NCI-H446 (cell line): ENCODE results near the gene PANX2.

ENCODE experiments used
- DNase-seq, 2 experiments: peaks; one replicate each; lab custom pipeline; 2025; lab: John Stamatoyannopoulos, UW

PANX2 gene

DNA sequence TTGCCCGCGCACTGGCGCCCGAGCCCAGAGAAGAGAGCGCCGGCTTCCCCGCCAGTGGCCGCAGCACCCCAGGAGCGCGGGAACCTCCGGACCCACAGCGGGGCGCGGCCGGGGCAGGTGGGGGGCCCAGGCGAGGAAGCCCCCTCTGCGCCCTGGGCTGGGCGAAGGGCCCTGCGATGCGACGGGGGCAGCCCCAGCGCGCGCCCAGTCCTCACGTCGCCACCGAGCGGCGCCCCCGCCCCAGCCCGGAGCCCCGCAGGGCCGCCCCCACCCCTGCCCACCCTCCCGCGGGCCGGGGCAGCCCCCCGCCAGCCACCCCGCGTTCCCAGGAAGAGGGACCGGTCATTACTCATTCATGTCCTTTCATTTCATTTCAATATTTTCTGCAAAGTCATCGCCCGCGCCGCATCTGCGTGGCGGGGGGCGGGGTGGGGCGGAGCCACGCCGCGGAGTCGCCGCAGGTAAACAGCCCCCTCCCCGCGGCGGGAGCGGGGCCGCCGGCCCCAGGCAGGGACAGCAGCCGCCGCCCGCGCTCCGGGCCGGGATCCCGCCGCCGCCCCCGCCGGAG, 673 bp upstream of the PANX2 start:
- DNase-seq: no peak

DNA sequence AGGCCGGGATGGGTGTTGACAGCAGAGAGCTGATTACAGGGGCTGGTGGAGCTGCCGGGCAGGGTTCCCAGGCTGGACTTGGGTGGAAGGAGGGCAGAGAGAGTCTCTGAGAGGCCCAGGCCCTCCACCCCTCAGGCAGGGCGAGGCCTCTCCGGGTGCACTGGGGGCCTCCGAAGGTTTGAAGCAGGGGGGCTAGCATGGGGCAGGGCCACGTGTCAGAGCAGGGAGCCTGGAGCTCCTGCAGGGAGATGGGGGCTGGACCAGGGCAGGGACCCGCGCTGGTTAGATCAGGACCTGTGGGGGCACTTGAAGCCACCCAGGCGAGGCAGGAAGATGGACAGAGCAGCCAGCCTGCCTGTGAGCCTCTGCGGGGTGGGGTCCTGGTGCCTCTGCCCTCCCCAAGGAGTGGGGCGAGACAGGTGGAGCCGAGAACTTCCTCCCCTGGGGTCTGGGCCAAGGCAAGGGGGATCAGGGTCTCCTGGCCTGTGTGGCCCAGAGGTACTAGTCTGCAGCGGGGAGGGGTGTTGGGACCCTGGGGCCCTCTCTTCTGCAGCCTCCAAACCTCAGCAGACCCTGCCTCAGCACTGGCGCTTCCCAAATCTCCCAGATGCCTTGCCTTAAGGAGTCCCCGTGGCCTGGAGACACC, 911 bp downstream of the PANX2 start:
- DNase-seq: no peak

DNA sequence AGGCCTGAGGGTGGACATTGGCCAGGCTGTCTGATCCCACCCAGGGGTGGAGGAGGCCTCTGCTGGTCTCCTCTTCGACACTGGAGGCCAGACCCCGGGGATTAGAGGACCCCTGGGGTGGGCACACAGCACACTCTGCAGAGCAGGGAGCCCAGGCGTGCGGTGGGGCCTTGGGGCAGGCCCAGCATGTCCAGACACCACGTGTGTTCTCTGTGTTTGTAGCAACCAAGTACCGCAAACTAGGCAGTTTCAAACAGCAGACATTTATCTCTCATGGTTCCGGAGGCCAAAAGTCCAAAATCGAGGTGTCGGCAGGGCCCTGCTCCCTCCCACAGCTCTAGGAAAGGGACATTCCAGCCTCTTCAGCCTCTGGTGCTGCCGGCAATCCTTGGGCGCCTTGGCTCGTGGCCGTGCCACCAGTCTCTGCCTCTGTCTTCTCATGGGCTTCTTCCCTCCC, 1.5 kb downstream of the PANX2 start:
- DNase-seq: no peak

DNA sequence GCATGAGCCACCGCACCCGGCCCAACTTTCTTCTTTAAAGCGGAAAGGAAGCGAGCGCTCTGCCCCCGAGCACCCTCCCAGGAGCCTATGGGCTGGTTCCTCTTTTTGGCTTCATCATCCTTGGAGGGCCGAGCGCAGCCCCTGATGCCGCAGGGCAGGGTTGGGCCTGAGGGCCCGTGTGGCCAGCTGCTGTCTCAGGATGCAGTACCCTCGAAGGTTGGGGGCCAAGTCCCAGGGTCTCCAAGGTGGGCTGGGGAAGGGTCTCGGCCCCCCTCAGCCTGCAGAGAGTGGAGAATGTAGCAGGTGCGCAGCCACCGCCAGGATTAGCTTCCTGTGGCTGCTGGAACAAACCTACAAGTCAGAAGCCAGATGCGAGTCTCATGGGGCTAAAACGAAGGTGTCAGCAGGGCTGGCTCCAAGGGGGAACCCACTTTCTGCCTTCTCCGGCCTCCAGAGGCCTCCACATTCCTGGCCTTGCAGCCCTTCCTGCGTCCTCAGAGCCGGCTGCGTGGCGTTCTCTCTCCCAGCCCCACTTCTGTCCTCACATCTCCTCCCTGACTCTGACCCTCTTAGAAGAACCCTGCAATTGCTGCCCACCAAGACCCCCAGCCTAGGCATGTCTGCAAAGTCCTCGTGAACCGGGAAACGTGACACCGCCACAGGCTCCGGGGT, 2.9 kb downstream of the PANX2 start:
- DNase-seq: no peak

DNA sequence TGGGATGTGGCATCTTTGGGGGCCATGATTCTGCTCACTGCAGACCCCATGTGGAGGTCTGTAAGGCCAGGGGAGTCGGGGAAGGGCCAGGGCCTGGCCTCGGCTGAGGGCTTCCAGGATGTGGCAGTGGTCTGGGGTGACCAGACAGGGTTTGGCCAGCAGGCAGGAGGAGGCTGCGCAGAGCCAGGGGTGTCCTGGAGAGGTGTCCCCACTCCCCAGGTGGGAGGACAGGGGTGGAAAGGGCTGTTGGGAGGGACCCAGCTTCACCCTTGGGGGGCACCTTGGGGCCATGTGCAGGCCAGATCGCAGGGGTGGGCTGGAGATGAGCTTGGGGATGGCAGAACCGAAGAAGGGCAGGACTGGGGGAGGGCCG, 3.4 kb downstream of the PANX2 start:
- no peak for DNase-seq

DNA sequence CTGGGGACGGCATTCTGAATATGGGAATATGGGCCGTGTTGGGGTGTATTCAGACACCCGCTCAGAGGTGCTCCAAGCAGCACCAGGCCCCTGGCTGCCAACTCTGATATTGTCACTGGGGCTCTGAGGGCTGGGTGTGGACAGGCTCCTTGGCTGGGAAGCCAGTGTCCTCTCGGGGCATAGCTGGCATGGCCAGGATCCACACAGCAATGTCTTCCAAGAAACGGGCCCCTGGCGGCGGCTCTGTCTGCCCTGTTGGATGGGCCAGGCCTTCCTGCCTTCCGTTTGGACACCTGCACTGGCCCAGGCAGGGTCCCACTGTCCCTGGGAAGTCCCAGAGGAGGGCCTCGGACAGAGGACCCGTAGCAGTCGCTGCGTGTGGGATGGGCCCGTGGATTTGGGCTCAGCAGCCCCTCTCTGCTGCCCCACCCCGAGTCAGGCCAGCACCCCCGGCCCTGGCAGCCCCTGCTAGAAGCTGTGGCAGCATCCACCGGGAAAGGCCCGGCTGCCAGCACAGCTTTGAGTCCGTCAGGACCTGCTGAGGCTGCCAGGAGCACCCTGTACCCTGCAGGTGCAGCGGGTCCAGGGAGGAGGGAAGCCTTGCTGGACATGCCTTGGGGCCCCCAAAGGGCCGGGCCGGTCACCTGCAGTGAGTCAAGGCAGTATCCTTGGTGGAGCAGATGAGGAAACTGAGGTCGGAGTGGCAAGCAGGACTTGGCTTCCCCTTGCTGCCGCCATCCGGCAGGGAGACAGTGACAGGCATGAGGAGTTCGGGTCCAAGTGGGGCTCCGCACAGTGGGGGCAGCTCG, 4.1 kb downstream of the PANX2 start:
- no peak for DNase-seq

DNA sequence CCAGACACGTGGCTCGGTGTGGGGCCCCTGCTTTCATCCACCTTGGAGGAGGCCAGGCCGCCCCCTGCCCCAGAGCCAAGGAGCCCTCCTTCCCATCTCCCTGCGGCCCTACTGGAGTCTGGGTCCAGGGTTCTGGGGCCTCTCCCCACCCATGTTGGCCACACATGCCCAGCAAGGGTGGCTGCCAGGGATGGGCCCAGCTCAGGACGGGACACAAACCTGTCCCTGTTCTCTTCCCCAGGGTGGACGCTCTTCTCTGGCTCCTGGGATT, 4.6 kb downstream of the PANX2 start:
- DNase-seq: no peak

DNA sequence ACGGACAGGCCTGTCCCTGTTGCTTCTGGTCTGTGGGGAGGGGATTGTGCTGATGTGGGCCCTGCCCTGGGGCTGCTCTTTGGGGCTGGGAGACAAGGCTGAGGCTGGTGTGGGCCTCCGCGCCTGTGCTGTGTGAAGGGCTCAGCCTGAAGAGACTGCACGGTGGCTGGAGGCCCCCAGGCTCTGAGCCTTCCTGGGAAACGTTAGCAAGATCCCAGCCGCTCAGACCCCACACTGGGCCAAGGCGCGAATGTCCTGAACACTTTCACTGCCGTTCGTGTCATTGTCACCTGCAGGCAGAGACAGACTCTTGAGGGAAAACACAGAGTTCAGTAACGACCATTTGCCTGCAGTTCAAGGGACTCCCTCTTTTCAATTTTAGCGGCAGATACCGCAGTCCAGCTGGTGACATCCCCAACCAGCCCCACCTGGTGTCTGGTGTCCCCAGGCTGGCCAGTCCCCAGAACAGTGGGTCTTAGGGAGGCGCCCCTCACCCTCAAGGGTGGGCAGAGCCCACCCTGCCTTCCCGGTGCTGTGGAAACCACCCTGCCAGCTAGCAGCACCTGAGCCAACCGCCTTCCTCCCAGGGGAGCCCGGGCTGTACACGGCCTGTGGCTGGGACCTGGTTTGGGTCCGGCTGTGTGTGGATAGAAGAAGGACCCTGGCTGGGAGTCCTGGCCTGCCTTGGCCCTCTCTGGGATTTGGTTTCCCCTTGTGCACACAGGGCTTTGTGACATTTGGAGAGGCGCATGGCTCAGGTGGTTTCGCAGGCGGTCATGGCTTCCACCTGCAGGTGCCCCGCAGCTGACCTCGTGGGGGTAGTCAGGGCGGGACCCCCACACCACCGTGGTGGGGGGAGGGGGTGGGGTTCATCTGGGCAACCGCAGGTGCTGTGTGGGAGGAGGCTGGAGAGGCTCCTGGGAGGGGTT, 5.7 kb downstream of the PANX2 start:
- no peak for DNase-seq

DNA sequence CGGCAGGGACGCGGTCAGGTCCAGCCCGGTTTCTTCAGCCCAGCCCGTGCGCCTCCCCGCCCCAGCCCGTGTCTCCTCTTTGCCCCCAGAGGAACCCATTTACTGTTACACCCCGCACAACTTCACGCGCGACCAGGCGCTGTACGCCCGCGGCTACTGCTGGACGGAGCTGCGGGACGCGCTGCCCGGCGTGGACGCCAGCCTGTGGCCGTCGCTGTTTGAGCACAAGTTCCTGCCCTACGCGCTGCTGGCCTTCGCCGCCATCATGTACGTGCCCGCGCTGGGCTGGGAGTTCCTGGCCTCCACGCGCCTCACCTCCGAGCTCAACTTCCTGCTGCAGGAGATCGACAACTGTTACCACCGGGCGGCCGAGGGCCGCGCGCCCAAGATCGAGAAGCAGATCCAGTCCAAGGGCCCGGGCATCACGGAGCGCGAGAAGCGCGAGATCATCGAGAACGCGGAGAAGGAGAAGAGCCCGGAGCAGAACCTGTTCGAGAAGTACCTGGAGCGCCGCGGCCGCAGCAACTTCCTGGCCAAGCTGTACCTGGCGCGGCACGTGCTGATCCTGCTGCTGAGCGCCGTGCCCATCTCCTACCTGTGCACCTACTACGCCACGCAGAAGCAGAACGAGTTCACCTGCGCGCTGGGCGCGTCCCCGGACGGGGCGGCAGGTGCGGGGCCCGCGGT, 6.5 kb downstream of the PANX2 start:
- no peak for DNase-seq

DNA sequence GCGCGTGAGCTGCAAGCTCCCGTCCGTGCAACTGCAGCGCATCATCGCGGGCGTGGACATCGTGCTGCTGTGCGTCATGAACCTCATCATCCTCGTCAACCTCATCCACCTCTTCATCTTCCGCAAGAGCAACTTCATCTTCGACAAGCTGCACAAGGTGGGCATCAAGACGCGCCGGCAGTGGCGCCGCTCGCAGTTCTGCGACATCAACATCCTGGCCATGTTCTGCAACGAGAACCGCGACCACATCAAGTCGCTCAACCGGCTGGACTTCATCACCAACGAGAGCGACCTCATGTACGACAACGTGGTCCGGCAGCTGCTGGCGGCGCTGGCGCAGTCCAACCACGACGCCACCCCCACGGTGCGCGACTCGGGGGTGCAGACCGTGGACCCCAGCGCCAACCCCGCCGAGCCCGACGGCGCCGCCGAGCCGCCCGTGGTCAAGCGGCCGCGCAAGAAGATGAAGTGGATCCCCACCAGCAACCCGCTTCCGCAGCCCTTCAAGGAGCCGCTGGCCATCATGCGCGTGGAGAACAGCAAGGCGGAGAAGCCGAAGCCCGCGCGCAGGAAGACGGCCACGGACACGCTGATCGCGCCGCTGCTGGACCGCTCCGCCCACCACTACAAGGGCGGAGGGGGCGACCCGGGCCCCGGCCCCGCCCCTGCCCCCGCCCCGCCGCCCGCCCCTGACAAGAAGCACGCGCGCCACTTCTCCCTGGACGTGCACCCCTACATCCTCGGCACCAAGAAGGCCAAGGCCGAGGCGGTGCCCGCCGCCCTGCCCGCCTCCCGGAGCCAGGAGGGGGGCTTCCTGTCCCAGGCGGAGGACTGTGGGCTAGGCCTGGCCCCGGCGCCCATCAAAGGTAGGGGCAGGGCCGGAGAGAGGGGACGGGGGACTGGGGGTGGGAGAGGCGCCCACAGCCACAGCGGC, 7.3 kb downstream of the PANX2 start:
- no peak for DNase-seq

DNA sequence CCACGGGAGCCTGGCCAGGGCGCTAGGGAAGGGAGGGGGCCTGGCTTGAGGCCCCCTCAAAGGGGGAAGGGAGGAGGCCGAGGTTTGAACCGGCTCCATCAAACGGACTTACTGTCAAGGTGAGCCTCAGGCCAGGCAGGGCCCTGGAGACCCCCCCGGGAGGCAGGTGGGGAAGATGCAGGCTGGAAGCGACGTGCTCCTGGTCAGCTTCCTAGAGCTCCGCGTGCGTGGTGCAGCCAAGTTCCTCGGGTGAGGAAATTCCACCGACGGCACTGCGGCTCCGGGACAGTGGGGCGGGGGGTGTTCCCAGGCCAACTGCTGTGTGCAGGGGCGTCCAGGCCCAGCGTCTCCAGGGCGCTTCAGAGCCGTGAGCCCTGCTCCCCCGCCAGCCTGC, 7.9 kb downstream of the PANX2 start:
- no peak for DNase-seq

DNA sequence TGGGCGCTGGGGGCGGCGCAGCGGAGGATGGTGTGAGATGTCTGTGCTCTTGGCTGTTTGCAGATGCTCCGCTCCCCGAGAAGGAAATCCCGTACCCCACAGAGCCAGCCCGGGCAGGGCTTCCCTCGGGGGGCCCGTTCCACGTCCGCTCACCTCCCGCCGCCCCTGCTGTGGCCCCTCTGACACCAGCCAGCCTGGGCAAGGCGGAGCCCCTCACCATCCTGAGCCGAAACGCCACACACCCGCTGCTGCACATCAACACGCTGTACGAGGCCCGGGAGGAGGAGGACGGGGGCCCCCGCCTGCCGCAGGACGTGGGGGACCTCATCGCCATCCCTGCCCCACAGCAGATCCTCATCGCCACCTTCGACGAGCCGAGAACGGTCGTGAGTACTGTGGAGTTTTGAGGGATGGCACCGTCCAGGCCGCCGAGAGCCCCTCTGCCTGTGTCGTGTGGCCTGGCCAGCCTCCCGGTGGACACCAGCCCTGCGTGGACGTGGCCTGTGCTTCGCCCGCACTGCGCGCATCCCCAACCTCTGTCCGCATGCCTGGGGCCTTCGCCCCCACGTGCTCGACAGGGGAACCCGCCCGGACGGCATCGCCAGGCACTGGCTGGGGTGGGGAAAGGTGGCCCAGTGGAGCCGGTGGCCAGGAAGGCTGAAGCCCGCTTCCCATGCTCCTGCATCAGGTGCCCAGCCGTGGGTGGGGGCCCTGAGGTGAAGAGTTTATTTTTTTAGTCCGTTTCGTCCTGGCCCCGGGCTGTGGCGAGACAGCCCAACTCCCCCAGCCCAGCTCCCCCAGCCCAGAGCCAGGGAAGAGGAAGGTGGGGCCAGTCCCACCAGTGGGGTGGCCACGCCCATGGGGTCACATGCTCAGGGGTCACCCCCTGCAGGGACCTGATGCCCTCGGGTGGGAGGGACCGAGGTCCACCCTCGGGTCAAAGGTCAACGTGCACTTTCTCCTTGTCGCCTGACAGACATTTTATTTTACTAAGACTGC, 8.6 kb downstream of the PANX2 start:
- DNase-seq: no peak

DNA sequence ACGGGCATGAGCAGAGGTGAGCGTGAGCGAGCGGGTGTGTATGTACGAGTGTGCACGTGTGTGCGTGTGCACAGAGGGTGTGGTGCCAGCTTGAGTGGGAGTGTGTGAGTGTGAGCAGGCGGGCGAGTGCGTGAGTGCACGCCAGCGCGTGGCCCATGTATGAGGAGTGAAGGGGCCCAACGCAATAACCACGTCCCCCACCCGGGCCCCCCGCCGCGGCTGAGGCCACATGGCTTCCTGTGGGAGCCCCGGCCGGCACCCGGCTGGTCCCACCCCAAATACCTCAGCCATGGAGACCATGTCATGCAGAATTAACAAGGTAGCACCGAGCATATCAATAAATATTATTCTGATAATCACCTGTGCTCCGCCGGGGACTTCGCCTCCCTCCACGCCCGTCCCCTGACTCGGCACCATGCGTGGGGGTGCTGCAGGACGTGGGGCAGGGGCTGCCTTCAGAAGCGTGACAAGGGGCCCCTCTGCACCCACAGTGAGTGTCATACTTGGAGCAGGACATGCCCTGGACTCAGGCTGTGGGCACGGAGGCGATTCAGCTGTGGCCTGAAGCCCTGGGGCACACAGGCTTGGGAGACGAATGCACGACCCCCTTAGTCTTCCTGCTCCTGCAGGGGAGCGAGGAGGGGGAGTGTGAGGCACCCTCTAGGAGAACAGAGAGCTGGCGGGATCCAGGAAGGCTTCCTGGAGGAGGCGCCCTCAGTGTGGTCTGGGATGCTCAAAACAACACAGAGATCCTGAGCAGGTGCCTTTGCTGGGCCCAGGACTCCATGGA, 9.6 kb downstream of the PANX2 start:
- DNase-seq: no peak

DNA sequence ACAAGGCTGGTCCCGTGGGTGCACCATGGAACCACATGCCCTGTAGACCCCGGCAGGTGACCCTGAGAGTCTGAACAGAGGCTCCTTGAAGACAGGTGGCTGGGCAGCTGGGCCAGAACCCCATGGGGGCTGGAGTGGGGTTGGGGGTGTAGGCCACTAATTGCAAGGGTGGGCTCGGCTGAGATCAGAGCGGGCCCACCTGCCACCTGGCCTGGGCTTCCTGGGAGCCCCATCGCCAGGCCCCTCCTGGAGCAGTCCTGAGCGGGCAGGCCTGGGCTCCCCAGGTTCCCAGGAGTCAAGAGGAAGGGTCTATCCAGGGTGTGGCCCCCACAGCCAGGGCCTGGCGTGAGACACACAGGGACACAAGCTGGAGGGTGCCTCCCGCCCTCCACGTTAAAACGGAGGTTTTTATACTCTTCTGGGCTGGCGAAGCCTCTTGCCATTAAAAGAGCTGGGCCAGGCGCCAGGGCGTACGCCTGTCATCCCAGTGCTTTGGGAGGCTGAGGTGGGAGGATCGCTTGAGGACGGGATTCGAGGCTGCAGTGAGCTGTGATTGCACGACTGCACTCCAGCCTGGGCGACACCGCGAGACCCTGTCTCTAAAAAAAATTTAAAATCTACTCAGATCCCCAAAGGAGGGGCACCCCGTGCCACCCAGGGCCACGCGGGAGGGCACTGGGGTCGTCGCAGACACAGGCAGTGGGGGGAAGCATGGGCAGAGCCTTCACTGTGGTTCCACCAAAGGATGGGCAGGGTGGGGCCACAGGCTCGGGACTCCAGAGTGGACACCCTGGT, 10.4 kb downstream of the PANX2 start:
- DNase-seq: no peak

DNA sequence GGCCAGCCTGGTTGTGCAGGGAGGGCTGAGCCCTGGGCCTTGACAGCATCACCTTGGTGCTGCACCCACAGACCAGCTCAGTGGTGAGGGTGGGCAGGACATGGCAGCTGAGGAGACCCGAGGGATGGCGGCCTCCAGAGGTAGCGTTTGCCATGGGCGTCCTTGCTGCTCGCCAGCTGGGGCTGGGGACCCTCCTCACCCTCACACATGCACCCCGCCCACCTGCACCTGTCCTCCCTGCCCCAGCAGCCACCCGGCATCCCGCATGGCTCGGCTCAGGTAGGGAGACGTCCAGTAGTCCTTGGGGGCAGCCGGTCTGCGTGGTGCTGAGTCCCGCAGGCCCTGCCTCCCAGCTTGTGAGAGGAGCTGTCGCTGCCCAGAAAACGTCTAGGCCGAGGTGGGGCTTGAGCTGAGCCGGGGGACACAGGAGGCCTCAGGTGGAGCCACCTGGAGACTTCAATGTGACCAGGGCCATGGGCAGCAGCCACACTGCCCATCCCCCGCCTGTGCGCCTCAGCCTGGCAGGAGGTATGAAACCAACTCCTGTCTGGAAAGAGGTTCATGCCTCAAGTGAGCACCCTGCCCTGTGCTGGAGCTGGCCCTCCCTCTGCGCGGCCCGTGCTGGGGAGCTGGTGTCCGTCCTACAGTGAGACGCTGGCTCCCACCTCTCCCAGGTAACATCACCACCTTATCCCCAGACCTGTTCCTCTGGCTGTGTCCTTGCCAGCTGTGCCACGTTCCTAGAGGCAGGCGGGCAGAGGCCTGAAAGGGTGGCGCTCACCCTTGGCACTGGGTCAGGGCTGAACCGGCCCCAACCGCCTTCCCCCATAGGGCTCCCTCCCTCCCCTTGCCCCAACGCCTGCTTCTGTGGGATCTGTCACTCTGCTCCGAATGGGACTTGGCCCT, 11.9 kb downstream of the PANX2 start:
- DNase-seq: no peak
